HG02870 (cell line): Measurements from ENCODE around the gene NCF2.

Experiments
- ATAC-seq: cut with Tn5 transposase; IDR thresholded peaks from one replicate; pipeline ENCODE4 v1.9.1; 2021; ENCODE audit warnings: mild to moderate bottlenecking, moderate library complexity; ENCODE audit not compliant: unreplicated experiment

Gene NCF2

DNA sequence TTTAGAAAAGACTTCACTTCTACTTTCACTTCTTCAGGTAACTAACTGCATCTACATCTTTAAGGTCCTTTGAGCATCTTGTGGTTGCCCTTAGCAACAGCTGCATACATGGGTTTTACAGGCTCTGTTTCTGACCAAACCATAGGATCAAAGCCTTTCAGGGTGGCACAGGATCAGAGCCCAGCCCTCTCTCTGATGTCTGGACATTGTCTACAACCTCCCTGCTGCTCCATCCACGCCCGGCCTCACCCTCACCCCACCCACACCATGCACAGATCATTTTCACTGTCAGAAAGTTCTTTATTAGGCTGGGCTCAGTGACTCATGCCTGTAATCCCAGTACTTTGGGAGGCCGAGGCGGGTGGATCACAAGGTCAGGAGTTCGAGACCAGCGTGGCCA, 5.2 kb downstream of the NCF2 start:
- no peak for ATAC-seq

DNA sequence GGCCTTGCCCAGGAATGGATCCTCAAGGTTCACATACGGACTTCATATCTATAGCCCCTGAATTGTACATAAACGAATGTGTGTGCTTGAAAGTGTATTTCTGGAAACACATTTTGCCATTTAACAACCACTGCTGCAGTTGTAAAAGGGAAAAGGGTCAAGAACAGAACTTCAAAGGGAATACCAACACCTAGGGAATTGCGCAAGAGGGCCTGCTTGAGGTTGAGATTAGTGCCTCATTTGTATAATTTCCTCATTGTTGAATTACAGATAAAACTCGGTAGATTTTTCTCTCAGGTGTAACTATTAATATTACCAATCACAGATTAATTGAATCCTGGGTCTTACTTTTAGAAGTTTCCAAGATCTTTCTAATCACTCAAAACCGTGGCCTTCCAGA, 6.1 kb downstream of the NCF2 start:
- no peak for ATAC-seq

DNA sequence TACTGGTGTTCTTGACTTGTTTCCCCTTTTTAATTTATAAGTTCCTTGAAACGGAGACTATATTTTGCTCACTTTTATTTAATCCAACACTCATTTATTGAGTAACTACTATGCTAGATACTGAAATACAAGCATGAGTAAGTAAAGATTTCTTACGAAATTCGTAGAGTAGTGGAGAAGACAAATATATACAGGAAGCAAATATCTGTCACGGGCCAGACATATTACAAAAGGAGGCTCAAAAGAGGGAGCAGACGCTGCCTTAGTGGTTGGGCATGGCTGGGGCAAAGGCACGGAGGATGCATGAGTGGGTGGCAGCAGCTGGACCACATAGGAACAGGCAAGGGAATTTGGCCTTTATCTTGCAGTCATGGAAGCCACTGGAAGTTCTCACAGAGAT, 6.8 kb downstream of the NCF2 start:
- no peak for ATAC-seq

DNA sequence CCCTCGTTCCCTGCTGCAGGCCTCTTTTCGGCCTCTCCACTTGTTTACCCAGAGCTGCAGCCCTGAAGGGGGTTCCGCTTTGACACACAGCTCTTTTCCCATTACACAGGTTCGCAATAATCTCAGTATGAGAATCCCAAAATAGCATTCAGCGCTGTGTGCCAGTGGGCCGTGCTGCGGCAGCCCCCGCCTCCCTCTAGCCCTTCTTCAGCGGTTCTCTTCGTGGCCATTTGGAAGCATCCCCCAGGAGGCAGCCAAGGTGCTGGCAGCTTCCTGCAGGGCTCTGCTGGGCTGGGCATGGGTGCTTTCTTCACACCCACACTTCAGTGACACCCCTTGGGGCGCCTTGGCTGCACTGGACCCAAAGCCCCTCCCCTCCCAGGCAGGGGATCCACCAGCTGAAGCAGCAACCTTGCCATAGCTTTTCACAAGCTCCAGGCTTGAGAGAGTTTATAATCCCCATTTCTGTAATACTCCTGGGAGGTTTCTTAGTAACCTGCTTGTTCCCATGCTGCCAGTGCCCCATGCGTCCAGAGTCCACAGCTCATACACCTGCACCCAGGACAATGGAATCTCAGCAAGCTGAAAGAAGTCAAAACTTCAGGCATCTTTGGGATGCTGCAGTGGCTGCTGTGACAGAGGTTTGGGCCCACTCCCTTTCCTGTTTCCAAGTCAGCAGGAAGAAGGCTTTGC, 8.1 kb downstream of the NCF2 start:
- ATAC-seq = no peak

DNA sequence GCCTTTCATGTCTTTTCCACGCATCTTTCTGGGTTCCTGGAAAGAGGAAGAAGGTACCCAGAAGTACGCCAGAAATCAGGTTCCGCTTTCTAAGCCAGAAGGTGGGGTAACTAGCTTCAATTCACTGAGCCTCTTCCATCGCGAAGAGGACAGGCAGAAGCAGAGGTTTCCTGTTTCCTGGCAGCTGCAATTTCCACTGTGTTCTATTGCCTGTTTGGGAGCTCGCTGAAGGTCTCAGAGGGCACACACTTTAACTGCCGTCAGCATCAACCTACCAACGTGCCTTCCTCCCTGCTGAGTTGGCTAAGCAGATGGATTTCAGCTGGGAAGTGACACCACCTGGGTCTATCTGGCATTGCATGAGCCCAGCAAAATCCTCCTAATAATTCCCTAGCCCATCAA, 10.0 kb downstream of the NCF2 start:
- ATAC-seq = no peak

DNA sequence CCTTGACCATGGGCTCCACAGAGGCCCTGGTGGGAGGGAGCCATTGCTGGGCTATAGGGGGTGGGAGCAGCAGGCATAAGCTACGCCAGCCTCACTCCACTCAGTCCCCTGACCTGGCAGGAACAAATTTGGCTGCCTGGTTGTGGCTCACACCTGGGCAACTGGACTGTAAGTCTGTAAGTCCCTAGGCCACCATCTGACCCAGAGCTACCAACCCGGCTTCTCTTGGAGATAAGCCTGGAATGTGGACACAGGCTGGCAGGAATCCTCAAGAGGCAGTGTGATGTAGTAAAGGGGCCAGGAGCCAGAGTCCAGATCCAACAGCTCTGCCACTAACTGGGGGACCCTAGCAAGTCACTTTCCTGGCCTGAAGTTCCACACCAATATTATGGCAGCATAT, 11.4 kb downstream of the NCF2 start:
- ATAC-seq = no peak

DNA sequence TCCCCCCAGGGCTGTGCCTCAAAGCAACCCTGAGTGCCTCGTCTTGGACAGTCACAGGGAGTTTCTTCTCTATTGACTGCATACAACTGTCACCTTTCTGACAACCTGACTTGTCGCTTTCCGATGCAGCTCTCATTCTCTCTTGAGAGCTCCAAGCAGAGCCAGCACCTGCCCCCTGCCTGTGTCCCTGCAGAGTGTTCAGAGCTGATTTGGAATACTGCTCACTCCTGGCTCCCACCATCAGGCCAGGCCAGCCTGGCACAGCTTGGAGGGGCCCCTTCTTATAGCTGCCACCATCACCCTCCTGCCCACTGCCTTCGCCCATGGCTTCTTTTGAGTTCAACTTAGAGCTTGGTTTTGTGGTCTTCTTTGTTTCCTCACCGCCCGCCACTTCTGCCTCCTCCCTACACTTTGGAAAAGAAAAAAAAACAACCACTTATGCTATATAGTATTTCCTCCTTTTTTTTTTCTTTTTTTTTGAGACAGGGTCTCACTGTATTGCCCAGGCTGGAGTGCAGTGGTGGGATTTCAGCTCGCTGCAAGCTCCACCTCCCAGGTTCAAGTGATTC, 12.3 kb downstream of the NCF2 start:
- no peak for ATAC-seq

DNA sequence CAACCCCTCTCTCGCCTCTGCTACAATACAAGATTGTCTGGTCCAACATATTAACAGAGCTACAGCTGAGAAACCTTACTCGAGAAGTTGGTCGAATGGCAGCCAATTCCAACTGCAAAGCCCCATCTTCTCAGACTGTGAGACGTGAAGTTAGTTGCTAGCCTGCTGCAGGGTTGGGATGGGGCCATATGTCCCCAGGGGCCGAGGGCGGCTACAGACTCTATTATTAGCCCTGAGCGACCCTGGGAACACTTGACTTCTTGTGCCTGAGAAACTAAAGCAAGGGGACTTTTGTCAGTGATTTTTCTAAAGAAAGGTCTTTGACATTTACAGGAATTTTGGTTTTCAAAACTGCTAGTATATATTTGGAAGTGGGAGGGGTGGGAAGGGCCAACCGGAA, 13.7 kb downstream of the NCF2 start:
- no peak for ATAC-seq

DNA sequence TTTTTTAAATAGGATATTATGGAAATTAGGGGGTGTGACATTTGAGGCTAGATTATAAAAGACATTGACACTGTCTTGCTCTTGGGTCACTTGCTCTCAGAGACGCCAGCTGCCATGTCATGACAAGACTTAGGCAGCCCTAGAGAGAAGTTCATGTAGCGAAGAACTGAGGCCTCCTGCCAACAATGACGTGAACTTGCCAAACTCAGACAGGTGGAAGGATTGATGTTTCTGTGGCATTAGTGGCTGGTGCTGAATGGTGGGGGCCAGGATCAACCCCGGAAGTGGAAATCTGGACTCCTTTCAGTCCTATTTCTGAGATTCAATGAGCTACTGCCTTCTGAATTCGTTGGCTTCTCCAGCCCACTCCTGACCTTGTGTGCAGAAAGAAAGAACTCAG, 14.7 kb downstream of the NCF2 start:
- ATAC-seq = no peak

DNA sequence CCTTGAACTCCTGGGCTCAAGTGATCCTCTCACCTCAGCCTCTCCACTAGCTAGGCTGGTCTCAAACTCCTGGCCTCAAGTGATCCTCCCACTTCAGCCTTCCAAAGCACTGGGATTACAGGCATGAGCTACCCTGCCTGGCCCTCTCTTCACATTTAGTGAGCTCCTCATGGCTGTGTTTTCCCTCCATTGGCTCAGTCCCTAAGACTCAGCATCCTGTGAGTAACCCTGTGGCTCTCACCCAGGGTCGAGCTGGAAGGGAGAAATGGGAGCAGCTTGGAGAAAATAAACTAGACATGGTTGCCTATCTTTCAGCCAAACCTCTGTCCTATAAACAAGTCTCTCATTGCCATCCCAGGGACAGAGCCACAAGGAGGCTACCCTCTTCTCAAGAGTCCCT, 17.5 kb downstream of the NCF2 start:
- no peak for ATAC-seq

DNA sequence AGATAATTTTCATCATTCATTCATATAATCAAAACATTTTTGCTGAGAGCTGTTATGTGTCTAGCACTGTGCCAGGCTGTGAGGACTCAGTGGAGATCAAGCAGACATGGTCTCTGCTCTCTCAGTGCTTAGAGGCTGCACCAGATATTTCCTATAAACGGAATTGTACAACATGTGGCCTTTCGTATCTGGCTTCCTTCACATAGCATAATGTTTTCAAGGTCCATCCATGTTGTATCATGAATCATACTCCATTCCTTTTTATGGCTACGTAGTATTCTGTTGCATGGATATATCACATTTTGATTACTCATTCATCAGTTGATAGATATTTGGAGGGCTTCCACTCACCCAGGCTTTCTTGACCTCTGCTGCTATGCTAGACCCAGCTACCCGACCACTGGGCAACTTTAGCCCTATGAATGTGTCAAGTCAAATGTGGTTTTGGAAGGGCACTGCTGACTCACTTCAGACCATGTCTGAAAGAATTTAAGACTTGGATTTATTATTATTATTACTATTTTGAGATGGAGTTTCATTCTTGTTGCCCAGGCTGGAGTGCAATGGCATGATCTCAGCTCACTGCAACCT, 18.5 kb downstream of the NCF2 start:
- ATAC-seq = no peak

DNA sequence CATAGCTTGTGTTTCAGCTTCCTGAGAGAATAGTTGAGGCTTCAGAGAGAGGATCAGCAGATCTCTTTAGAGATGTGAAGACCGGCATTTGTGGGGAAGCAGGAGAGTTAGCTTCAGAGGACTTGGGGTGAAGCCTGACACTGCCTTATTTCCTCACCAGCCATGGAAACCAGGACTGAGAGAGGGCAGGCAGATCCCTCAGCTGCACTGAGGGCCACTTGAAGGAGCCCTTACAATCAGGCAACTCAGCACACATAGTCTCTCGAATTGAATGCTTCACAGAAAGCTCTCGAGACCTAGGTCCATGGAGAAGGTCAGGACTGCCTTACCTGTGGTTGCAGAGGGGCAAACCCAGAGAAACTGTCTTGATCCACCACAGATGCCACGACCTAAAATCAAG, 19.8 kb downstream of the NCF2 start:
- ATAC-seq = no peak

DNA sequence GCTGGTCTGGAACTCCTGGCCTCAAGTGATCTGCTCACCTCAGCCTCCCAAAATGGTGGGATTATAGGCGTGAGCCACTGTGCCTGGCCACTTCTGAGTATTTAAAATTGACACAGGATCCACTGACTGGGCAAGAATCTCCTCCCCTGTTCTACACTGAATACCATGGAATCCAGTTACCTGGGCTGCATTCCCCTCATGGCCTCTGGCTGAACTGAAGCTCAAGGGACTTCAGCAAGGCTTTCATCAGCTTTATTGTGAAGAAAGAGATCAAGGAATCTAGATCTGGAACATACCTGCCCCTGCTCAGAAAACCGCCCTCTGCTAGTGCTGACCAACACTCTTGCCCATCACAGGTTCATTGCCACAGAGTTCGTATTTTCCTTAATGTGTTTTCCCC, 20.5 kb downstream of the NCF2 start:
- ATAC-seq = no peak

DNA sequence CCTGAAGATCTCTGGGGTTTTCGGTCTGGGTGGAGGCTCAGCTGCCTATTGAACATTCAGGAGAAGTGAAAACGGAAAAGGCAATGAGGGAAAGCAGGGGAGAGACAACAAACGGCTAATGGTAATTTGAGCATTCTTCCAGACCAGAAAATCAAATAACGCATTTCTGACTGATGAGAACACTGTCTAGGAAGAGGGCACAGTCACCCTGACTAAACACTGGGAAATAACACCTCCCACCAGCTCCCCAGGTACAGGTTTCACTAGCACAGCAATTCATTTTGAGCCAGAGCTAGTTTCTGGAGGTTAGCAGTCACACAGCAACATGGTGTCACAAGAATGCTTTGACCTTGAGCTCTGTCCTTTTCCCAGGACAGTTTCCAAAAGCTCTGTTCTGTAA, 21.1 kb downstream of the NCF2 start:
- no peak for ATAC-seq

DNA sequence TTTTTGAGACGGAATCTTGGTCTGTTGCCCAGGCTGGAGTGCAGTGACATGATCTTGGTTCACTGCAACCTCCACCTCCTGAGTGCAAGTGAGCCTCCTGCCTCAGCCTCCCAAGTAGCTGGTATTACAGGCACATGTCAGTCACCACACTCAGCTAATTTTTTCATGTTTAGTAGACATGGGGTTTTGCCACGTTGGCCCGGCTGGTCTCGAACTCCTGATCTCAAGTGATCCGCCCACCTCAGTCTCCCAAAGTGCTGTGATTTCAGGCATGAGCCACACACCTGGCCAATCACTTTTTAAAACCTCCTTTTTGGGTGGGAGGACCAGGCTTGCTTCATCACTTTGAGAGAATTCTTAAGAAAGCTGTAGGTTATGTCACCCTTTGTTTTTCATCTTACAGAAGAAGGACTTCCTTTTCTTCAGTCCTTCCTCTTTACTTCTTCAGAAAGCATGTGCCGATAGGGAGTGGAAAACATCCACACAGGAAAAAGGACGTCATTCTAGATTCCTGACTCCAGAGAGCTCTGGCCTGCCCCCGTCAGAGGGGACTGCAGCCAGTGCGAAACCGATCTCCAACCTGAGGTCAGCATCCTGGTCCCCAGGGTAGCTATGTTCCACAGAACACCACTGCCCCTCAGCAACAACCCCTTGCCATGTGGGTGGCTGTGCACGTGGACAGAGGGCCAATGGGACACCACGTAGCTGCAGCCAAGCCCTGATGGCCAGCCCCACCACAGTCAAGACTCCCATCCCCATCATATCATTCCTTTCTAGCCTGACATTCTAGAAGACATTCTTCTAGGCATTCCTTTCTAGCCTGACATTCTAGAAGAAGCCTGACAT, 21.9 kb downstream of the NCF2 start:
- ATAC-seq = no peak

DNA sequence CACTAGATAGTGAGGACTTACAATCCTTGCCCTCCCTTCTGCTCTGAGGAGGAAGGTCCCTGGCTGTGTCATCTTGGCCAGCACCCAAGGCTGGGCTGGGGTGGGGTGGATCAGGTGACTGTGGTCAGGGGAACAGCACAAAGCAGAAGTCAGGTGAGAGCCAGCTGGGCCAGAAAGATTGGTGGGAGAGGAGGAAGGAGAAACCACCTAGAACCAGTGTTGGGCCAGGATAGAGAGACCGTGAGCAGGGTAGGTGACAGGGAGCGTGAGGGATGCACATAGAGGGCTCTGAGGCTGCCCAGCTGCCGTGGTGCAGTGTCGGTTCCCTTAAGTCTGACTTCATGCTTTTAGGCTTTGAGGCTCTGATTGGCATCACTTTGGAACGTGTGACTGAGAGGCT, 22.7 kb downstream of the NCF2 start:
- ATAC-seq = no peak

DNA sequence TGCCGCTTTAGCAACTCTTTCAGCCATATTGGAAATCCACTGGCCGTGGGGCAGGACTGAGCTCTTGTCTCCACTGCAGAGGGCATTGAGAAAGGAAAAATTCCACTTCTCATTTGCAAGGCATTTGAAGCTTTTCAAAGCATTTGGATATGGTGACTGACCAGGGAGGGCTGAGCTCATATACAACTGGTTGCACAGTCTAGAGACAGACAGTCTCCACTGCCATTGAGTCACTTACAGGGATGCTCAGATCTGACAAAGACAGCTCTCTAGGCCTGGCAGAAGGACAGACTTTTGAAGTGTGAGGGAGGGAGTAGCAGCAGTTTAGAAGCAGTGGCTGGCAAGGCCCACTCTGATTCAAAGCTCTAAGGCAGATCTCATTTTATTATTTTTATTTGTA, 24.2 kb downstream of the NCF2 start:
- ATAC-seq = no peak

DNA sequence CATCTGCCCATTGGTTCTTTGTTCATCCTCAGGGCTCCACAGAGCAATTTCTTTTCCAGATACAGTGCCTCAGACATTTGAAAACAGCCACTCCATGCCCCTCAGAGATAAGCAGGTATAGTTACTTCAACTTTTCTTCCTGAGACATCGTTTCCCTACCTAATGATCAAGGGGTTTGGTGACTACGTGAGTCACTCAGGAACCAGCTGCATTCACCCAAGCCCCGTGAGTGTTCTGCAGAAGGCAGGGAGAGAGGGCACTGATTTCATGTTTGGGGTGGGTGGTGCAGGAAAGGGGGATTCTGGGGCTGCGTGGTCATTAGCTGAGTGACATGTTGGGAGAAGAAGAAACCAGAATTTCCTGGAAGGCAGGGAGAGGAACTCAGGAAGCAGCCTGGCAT, 25.0 kb downstream of the NCF2 start:
- no peak for ATAC-seq

DNA sequence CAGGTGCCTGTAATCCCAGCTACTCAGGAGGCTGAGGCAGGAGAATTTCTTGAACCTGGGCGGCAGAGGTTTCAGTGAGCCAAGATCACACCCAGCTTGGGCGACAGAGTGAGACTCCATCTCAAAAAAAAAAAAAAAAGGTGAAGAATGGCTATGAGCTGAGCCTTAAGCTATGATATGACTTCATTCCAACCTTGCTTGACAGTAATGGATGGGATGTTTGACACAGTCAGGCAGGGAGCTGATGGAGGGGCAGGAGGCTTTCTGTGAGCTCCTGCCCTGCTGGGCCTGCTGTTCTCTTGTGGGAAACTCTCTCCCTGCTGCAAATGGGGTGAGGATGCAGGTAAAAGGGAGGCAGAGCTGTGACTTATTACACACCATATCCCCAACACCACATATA, 27.6 kb downstream of the NCF2 start:
- no peak for ATAC-seq

DNA sequence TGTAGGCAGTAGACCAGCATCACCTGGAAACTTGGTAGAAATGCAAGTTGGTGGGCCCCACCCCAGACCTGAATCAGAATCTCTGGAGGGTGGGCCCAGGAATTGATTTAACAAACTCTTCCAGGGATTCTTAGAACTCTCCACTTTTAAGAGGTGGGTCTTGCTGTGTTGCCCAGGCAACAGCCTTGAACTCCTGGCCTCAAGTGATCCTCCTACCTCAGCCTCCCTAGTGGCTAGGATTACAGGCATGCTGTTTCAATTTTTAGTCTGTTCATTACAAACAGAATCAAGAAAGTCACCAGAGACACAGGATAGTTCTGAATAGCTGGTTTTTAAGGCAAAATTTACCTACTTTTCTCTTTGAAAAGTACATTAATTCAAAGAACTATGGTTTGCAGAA, 31.2 kb downstream of the NCF2 start:
- no peak for ATAC-seq

DNA sequence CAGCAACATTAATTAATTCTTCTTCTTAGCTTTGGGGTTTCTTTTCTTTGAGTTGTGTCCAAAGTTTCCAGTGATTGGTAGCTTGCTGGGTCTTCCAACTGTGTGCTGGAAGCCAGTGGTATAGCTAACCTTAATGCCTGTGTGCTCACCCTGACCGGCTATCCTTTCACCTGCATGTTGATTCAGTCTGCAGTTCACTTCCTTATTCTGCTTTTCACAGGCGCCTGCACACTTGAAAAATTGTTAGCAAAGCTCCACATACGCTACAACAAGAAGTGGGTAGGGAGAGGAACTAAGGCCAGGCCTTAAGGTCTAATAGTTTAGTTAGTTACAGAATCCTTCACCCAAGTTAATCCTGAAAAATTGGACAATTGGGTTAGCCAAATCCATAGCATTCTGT, 35.7 kb downstream of the NCF2 start:
- ATAC-seq = no peak

DNA sequence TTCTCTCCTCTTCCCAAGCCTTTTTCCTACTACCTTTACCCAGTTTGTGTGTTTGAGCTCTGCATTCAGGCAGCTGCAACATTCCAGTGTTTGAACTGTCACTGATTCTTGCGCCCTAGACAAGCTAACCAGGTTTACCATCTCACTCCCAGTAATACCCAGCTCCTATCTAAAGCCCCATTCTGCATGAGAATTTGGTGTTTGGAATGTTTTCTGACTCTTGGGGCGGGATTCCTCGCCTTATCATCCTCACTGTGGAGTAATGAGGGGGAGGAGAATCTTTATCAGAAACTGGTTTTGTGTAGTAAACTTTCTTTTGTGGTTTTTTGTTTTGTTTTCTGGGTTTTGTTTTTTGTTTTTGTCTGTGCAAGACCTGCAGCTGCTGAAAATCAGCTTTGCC, 36.5 kb downstream of the NCF2 start:
- no peak for ATAC-seq
